Endothelial cell of umbilical vein (primary cell): ENCODE results near the gene SLC5A6. TPM values are rescaled to one million over a fixed set of nuclear protein-coding genes. Genes with fewer than 3 reads are reported as not detected.

Experiments used
- BruUV-seq: library from RNA; stranded (reverse); fragments of 400-500 nt; replicated peaks from 2 replicates; lab custom pipeline; 2021; lab: Mats Ljungman, UMichigan
- CTCF ChIA-PET: fragments of 300-600, 350-600 bp; sonication (Branson Sonifier 250); formaldehyde crosslinking; loops from one replicate; lab custom pipeline; 2021; ENCODE audit warnings: antibody characterized with exemption, inconsistent platforms; lab: Charles Lee
- POLR2A ChIA-PET: fragments of 300-600, 350-600 bp; sonication (Branson Sonifier 250); formaldehyde crosslinking; loops from one replicate; lab custom pipeline; 2021; ENCODE audit warnings: antibody characterized with exemption, inconsistent platforms; lab: Charles Lee
- DNase-seq: peaks from one replicate; pipeline ENCODE4 v3.0.0-alpha.2; 2011; ENCODE audit warnings: low read depth, low spot score
- FAIRE-seq: peaks from 2 replicates; lab custom pipeline; 2011; peaks lifted over from hg19 to GRCh38; lab: Jason Lieb, UNC
- H2AFZ ChIP-seq: 2 replicates; pipeline ENCODE4 v1.6.0; 2012; ENCODE audit warnings: low read depth, low read length, control low read depth, inconsistent platforms
- H3K27ac ChIP-seq: 2 replicates; pipeline ENCODE4 v1.5.1; 2011; ENCODE audit warnings: low read depth, mild to moderate bottlenecking, control low read depth, low read length, moderate library complexity; ENCODE audit not compliant: insufficient read depth
- H3K27me3 ChIP-seq, 2 experiments: 2 replicates each; pipeline versions ENCODE4 v1.6.0 to v1.6.1; 2011; ENCODE audit warnings: low read length in 2 of 2, mixed read lengths in 1 of 2; ENCODE audit not compliant: control insufficient read depth in 2 of 2, insufficient read depth in 2 of 2
- H3K36me3 ChIP-seq, 2 experiments: 2 replicates in 1 of 2; 3 replicates in 1 of 2; pipeline ENCODE4 v1.5.1; 2011; ENCODE audit warnings: low read length in 2 of 2, mild to moderate bottlenecking in 1 of 2, moderate library complexity in 1 of 2; ENCODE audit not compliant: control insufficient read depth in 2 of 2, insufficient read depth in 2 of 2; ENCODE audit errors: extremely low read depth in 1 of 2
- H3K4me1 ChIP-seq: 3 replicates; pipeline ENCODE4 v1.5.1; 2011; ENCODE audit warnings: mild to moderate bottlenecking, low read length; ENCODE audit not compliant: control insufficient read depth, insufficient read depth; ENCODE audit errors: extremely low read depth
- H3K4me2 ChIP-seq: 2 replicates; pipeline ENCODE4 v1.6.1; 2011; ENCODE audit warnings: low read length, control low read depth, mixed read lengths; ENCODE audit not compliant: insufficient read depth
- H3K4me3 ChIP-seq, 3 experiments: fragments of 200-600 bp in 1 of 3; sonication (generic), shearing (Covaris generic) in 1 of 3; replicated peaks in 1 of 3; 2 replicates each; pipeline ENCODE4 v1.5.1; 2011 to 2016; ENCODE audit warnings: control low read depth in 3 of 3, low read length in 3 of 3, mild to moderate bottlenecking in 2 of 3, inconsistent platforms in 1 of 3, low read depth in 1 of 3, moderate library complexity in 1 of 3; ENCODE audit not compliant: insufficient read depth in 1 of 3
- H3K79me2 ChIP-seq: 2 replicates; pipeline ENCODE4 v1.6.0; 2012; ENCODE audit warnings: low read length, inconsistent platforms; ENCODE audit not compliant: control insufficient read depth, insufficient read depth
- H3K9ac ChIP-seq: replicated peaks from 2 replicates; pipeline ENCODE3; 2011; ENCODE audit warnings: low read length, control low read depth; ENCODE audit not compliant: insufficient read depth; ENCODE audit errors: extremely low read depth
- H3K9me1 ChIP-seq: replicated peaks from 3 replicates; pipeline ENCODE4 v1.6.0; 2011; ENCODE audit warnings: mild to moderate bottlenecking, low read length; ENCODE audit not compliant: control insufficient read depth, insufficient read depth; ENCODE audit errors: extremely low read depth
- H3K9me3 ChIP-seq: replicated peaks from 2 replicates; pipeline ENCODE4 v1.5.1; 2012; ENCODE audit warnings: low read length, inconsistent platforms; ENCODE audit not compliant: control insufficient read depth, insufficient read depth
- H4K20me1 ChIP-seq: replicated peaks from 2 replicates; pipeline ENCODE3; 2011; ENCODE audit warnings: mild to moderate bottlenecking, low read length; ENCODE audit not compliant: control insufficient read depth, insufficient read depth; ENCODE audit errors: extremely low read depth
- CTCF ChIP-seq, 2 donors: IDR thresholded peaks; 1 replicate in 1 of 2; 2 replicates in 1 of 2; pipeline ENCODE4 v1.5.1; 2011; ENCODE audit warnings: low read length in 2 of 2, mild to moderate bottlenecking in 2 of 2, moderate library complexity in 2 of 2, control low read depth in 1 of 2, inconsistent platforms in 1 of 2, low read depth in 1 of 2; ENCODE audit not compliant: insufficient read depth in 1 of 2; ENCODE audit errors: extremely low read depth in 1 of 2
- EZH2 ChIP-seq: IDR thresholded peaks from 2 replicates; pipeline ENCODE4 v1.6.1; 2012; ENCODE audit warnings: borderline replicate concordance, low read depth, mild to moderate bottlenecking, moderate library complexity, low read length, inconsistent platforms; ENCODE audit not compliant: severe bottlenecking
- FOS ChIP-seq: IDR thresholded peaks from 2 replicates; pipeline ENCODE4 v1.6.1; 2011; ENCODE audit warnings: mild to moderate bottlenecking, low read length, moderate library complexity, borderline replicate concordance; ENCODE audit not compliant: insufficient read depth
- GATA2 ChIP-seq: IDR thresholded peaks from 2 replicates; pipeline ENCODE4 v1.7.0; 2011; ENCODE audit warnings: low read depth, mild to moderate bottlenecking, moderate library complexity, mixed read lengths, low read length; ENCODE audit not compliant: insufficient read length, insufficient read depth
- JUN ChIP-seq: IDR thresholded peaks from 2 replicates; pipeline ENCODE4 v1.6.1; 2011; ENCODE audit warnings: borderline replicate concordance, low read depth; ENCODE audit not compliant: insufficient read length, insufficient read depth
- MAX ChIP-seq: IDR thresholded peaks from 2 replicates; pipeline ENCODE4 v1.6.1; 2011; ENCODE audit not compliant: insufficient read depth, insufficient read length
- MYC ChIP-seq: IDR thresholded peaks from one replicate; pipeline ENCODE4 v1.6.1; 2011; ENCODE audit warnings: mild to moderate bottlenecking, low read depth, low read length
- POLR2AphosphoS5 ChIP-seq: IDR thresholded peaks from 2 replicates; pipeline ENCODE4 v1.6.1; 2012; ENCODE audit warnings: low read depth, mild to moderate bottlenecking, control low read depth, low read length, moderate library complexity; ENCODE audit not compliant: insufficient read depth
- dilution Hi-C: fragments of 300-500 bp; cut with MboI; formaldehyde crosslinking; loops from one replicate; pipeline ENCODE4 v1.15.0; 2019; ENCODE audit warnings: low sequenced_read_pairs; ENCODE audit not compliant: extremely low pct_ligation_motif_present
- intact Hi-C: fragments of 100-400 bp; cut with micrococcal nuclease; formaldehyde crosslinking; loops from one replicate; pipeline ENCODE4 v1.10.0; 2022
- polyA plus RNA-seq, 4 experiments: library from polyadenylated mRNA; depleted of rRNA in 3 of 4; stranded (reverse) in 3 of 4; unstranded in 1 of 4; fragments of >200 nt; gene quantifications; 2 replicates each; pipeline versions ENCODE4 v1.2.1 to v1.2.3, GENCODE V29; 2011 to 2012; ENCODE audit warnings: missing spikeins in 1 of 4
- total RNA-seq: library from RNA; stranded (reverse); gene quantifications from 2 replicates; pipeline ENCODE4 v1.2.3, GENCODE V29; 2021

The SLC5A6 gene
- total and polyA plus RNA-seq, 2 donors (not counting 3 experiments of a cell fraction or from before 2014, with no cell fraction given): 52.0 to 92.5 TPM

- no peak for DNase-seq
- ChIA-PET CTCF (interaction anchor here (0.9 kb wide), 1 partner anchor 22 kb away, joined by 3 read pairs; no protein-coding TSS in a partner anchor), POLR2A (no interaction called here)
- no peaks in the 10 kb centered on the region for H3K9me3 ChIP-seq
- no peak overlapping the region for H3K27ac ChIP-seq
- dilution Hi-C loops: no loop called here
- BruUV-seq: no TSS peak
- H3K27me3 ChIP-seq: no peaks in the 10 kb centered on the region
- no peaks in the 10 kb centered on the region for H3K4me1 ChIP-seq
- H3K36me3 ChIP-seq: peaks cover 20 to 63% of the 10 kb centered on the region in 2 experiments
- H3K4me2 ChIP-seq: no peak overlapping the region
- no peak overlapping the region for H3K9ac ChIP-seq
- intact Hi-C loops: no loop called here
- H4K20me1 ChIP-seq: no peaks in the 10 kb centered on the region
- no peak for FAIRE-seq
- H3K4me3 ChIP-seq: no peak overlapping the region
- H3K79me2 ChIP-seq: no peaks in the 10 kb centered on the region
- no peaks in the 10 kb centered on the region for H3K9me1 ChIP-seq
- TF ChIP-seq EZH2 (no peak), MYC (no peak), JUN (no peak)
- no peak overlapping the region for H2AFZ ChIP-seq
These were observed 21.3 kb upstream of the SLC5A6 start for GRCh38 chr2:27233341-27233740.

GRCh38 chr2:27231921-27232320 lies 19.9 kb upstream of the SLC5A6 start:
- no peaks in the 10 kb centered on the region for H3K79me2 ChIP-seq
- dilution Hi-C loops: no loop called here
- no peak overlapping the region for H3K9ac ChIP-seq
- CTCF ChIA-PET: interaction anchor here (0.9 kb wide), 1 partner anchor 48 kb away, joined by 3 read pairs; no protein-coding TSS in a partner anchor
- TF ChIP-seq JUN (no peak), FOS (no peak), EZH2 (no peak), POLR2AphosphoS5 (no peak), CTCF (IDR thresholded peaks at IDR 0.05; ENCODE audit: extremely low read depth in 1 of 2, insufficient read depth in 1 of 2, low read depth in 1 of 2, low read length in 2 of 2) (no peak), MAX (no peak), GATA2 (no peak), MYC (no peak)
- H3K27ac ChIP-seq: no peak overlapping the region
- H3K9me3 ChIP-seq: no peaks in the 10 kb centered on the region
- no peak overlapping the region for H2AFZ ChIP-seq
- BruUV-seq: no TSS peak
- FAIRE-seq (no peak), DNase-seq (no peak)
- no peak overlapping the region for H3K4me3 ChIP-seq
- H4K20me1 ChIP-seq: no peaks in the 10 kb centered on the region
- peaks cover 25 to 54% of the 10 kb centered on the region in 2 experiments for H3K36me3 ChIP-seq
- no peaks in the 10 kb centered on the region for H3K9me1 ChIP-seq
- no peaks in the 10 kb centered on the region for H3K4me1 ChIP-seq
- intact Hi-C loops: no loop called here
- no peak overlapping the region for H3K4me2 ChIP-seq
- POLR2A ChIA-PET: no interaction called here
- no peaks in the 10 kb centered on the region for H3K27me3 ChIP-seq
